Activated CD8-positive, alpha-beta T cell treated with anti-CD3 and anti-CD28 coated beads for 36 hours (primary cell): ENCODE data around the gene LARP1B. TPM values are rescaled to one million over a fixed set of nuclear protein-coding genes. Genes with fewer than 3 reads are reported as not detected.

Experiments
- ATAC-seq: fragments of 200-7000 bp; cut with Tn5 transposase; one replicate; pipeline ENCODE4 v1.10.0; 2021; ENCODE audit warnings: mild to moderate bottlenecking, moderate library complexity
- CTCF ChIA-PET: fragments of 350-600 bp; sonication (Branson Sonifier 250); formaldehyde crosslinking; loops from one replicate; lab custom pipeline; 2021; ENCODE audit warnings: antibody characterized with exemption; lab: Charles Lee
- POLR2A ChIA-PET: fragments of 350-600 bp; sonication (Branson Sonifier 250); formaldehyde crosslinking; loops from one replicate; lab custom pipeline; 2021; ENCODE audit warnings: antibody characterized with exemption; lab: Charles Lee
- DNase-seq: peaks from one replicate; pipeline ENCODE4 v3.0.0-alpha.2; 2020
- H3K27ac Mint-ChIP-seq: one replicate; pipeline ENCODE4 v1.8.0; 2021; ENCODE audit warnings: mild to moderate bottlenecking, mixed read lengths
- H3K27me3 Mint-ChIP-seq: one replicate; pipeline ENCODE4 v1.8.0; 2021; ENCODE audit warnings: mixed read lengths
- H3K36me3 Mint-ChIP-seq: one replicate; pipeline ENCODE4 v1.8.0; 2021; ENCODE audit warnings: low read depth, mixed read lengths
- H3K4me1 Mint-ChIP-seq: one replicate; pipeline ENCODE4 v1.8.0; 2021; ENCODE audit warnings: low read depth, mixed read lengths
- H3K4me3 Mint-ChIP-seq: one replicate; pipeline ENCODE4 v1.8.0; 2021; ENCODE audit warnings: mild to moderate bottlenecking, moderate library complexity, mixed read lengths
- H3K9me3 Mint-ChIP-seq: one replicate; pipeline ENCODE4 v1.8.0; 2021; ENCODE audit warnings: mixed read lengths
- intact Hi-C: fragments of 100-400 bp; cut with micrococcal nuclease; formaldehyde crosslinking; loops from one replicate; pipeline ENCODE4 v1.10.0; 2022
- total RNA-seq, 2 experiments: library from RNA; stranded (reverse); gene quantifications; one replicate each; pipeline ENCODE4 v1.2.3, GENCODE V29; 2021
- TF ChIP-seq, protein P1 (sequence below): fragments of 200-600 bp; IDR thresholded peaks from one replicate; pipeline ENCODE4 v1.8.0; 2022; ENCODE audit warnings: antibody characterized with exemption, mild to moderate bottlenecking

LARP1B gene
- total RNA-seq, 2 experiments from 2014 or later: 23.8 to 23.9 TPM

GRCh38 chr4:128166982-128167381 lies 105.9 kb downstream of the LARP1B start:
- DNase-seq: no peak
- H3K9me3 Mint-ChIP-seq: no peaks in the 10 kb centered on the region
- TF ChIP-seq, protein P1, sequence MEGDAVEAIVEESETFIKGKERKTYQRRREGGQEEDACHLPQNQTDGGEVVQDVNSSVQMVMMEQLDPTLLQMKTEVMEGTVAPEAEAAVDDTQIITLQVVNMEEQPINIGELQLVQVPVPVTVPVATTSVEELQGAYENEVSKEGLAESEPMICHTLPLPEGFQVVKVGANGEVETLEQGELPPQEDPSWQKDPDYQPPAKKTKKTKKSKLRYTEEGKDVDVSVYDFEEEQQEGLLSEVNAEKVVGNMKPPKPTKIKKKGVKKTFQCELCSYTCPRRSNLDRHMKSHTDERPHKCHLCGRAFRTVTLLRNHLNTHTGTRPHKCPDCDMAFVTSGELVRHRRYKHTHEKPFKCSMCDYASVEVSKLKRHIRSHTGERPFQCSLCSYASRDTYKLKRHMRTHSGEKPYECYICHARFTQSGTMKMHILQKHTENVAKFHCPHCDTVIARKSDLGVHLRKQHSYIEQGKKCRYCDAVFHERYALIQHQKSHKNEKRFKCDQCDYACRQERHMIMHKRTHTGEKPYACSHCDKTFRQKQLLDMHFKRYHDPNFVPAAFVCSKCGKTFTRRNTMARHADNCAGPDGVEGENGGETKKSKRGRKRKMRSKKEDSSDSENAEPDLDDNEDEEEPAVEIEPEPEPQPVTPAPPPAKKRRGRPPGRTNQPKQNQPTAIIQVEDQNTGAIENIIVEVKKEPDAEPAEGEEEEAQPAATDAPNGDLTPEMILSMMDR: no peak
- no peaks in the 10 kb centered on the region for H3K4me1 Mint-ChIP-seq
- H3K36me3 Mint-ChIP-seq: no peaks in the 10 kb centered on the region
- no peak for ATAC-seq
- H3K27me3 Mint-ChIP-seq: no peaks in the 10 kb centered on the region
- POLR2A ChIA-PET: no interaction called here
- H3K27ac Mint-ChIP-seq: no peak overlapping the region
- intact Hi-C loops: no loop called here
- no peak overlapping the region for H3K4me3 Mint-ChIP-seq
- CTCF ChIA-PET: no interaction called here

DNA sequence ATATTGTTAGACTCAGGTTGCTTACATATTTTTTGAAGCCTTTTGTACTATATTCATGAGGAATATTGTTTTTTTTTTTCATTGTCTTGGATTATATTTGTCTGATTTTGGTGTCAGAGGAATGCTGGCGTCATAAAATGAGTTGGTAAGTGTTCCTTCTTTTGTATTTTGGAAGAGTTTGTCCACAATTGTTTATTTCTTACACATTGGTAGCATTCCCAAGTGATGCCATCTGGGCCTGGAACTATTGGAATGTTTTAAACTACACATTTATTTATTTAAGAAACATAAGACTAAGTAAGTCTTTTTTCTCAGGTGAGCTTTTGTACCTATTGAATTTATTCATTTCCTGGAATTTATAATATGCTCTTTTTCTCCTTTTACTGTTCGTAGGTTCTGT lies 107.6 kb downstream of the LARP1B start:
- H3K27me3 Mint-ChIP-seq: no peaks in the 10 kb centered on the region
- ATAC-seq: no peak
- H3K9me3 Mint-ChIP-seq: no peaks in the 10 kb centered on the region
- intact Hi-C loops: no loop called here
- ChIA-PET POLR2A (no interaction called here), CTCF (interaction anchor here (1.0 kb wide), 1 partner anchor 303 kb away, joined by 3 read pairs; no protein-coding TSS in a partner anchor)
- H3K27ac Mint-ChIP-seq: no peak overlapping the region
- no peak for DNase-seq
- no peak overlapping the region for H3K4me3 Mint-ChIP-seq
- no peaks in the 10 kb centered on the region for H3K36me3 Mint-ChIP-seq
- H3K4me1 Mint-ChIP-seq: no peaks in the 10 kb centered on the region
- TF ChIP-seq, protein P1: no peak

DNA sequence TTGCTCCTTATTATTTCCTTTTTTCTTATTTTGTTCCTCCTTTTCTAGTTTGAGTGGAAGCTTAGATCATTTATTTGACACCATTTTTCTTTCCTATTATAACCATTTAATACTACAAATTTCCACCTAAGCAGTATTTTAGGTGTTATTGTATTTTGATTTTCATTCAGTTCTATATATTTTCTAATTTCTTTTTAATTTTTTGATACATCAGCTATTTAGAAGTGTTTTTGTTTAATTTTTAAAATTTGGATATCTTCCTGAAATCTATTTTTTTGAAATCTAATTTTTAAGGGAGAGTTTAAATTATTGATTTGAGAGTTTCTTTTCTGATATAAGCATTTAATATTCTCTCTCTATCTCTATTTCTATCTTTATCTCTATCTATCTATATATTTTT lies 108.1 kb downstream of the LARP1B start:
- ChIA-PET POLR2A (no interaction called here), CTCF (interaction anchor here (1.0 kb wide), 1 partner anchor 303 kb away, joined by 3 read pairs; no protein-coding TSS in a partner anchor)
- TF ChIP-seq, protein P1: no peak
- Mint-ChIP-seq H3K27ac (no peak overlapping the region), H3K36me3 (no peaks in the 10 kb centered on the region), H3K27me3 (no peaks in the 10 kb centered on the region), H3K9me3 (no peaks in the 10 kb centered on the region), H3K4me1 (no peaks in the 10 kb centered on the region), H3K4me3 (no peak overlapping the region)
- DNase-seq (no peak), ATAC-seq (no peak)
- intact Hi-C loops: no loop called here

DNA sequence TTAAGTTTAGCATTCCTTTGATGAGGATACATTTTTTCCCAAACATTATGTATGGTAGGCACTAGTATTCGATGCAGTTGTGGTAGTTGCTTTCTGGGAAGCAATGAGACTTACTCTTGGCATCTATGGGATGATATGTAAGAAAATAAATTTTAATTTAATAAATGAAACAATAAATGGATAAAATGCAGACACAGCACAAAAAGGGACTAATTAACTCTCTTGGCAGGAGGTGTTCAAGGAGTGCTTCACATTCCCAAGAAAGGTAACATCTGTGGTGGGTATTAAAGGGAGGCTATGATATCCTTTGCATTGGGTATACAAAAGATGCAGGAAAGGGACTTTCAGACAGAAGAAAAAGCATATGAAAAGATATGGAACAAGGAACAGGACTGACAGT lies 115.5 kb downstream of the LARP1B start:
- Mint-ChIP-seq H3K27me3 (no peaks in the 10 kb centered on the region), H3K4me3 (no peak overlapping the region), H3K36me3 (no peaks in the 10 kb centered on the region), H3K9me3 (no peaks in the 10 kb centered on the region), H3K27ac (no peak overlapping the region), H3K4me1 (peaks cover 8% of the 10 kb centered on the region)
- ATAC-seq: no peak
- ChIA-PET POLR2A (no interaction called here), CTCF (no interaction called here)
- intact Hi-C loops: no loop called here
- DNase-seq: no peak
- TF ChIP-seq, protein P1: no peak

DNA sequence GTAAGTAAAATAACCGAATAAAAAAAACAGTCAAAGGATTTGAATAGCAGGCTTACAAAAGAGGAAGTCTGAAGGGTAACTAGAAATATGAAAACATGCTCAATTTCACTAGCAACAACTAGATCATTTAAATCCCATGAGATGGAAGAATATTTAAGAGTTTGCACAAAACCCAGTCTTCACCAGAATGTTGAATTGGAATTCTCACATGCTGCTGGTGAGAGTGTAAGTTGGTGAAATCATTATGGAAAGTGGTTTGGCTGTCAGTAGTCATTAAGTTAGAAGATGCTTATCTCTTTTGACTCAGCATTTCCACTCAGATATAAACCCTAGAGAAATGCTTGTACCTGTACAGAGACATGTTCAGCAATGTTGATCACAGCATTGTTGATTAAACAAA lies 116.4 kb downstream of the LARP1B start:
- Mint-ChIP-seq H3K36me3 (no peaks in the 10 kb centered on the region), H3K27ac (no peak overlapping the region), H3K9me3 (no peaks in the 10 kb centered on the region), H3K4me3 (no peak overlapping the region), H3K4me1 (peaks cover 8% of the 10 kb centered on the region), H3K27me3 (no peaks in the 10 kb centered on the region)
- intact Hi-C loops: no loop called here
- TF ChIP-seq, protein P1: no peak
- ChIA-PET POLR2A (no interaction called here), CTCF (interaction anchor here (1.2 kb wide), 1 partner anchor 14 kb away, joined by 4 read pairs; no protein-coding TSS in a partner anchor)
- peak; percentile 45 for ATAC-seq
- no peak for DNase-seq
